Inflammatory macrophage treated with lipopolysaccharide for 1 hour (primary cell): ENCODE measurements around the gene IKBKE.

Source experiments
- DNase-seq, 2 donors: peaks; one replicate each; pipeline ENCODE4 v3.0.0-alpha.2; 2020 to 2022

IKBKE gene

DNA sequence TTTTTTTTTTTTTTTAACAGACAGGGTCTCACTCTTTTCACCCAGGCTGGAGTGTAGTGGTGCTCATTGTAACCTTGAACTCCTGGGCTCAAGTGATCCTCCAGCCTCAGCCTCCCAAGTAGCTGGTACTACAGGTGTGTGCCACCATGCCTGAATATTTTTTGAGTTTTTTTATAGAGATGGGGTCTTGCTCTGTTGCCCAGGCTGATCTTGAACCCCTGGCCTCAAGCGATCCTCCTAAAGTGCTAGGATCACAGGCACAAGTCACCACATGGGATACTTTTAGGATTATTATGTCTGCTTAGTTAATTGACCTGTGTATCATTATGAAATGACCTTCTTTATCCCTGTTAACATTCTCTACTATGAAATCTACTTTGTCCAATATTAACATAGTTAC is 75.1 kb downstream of the IKBKE start:
- DNase-seq: no peak
